Hematopoietic multipotent progenitor cell treated with erythropoietin and hydrocortisone succinate and interleukin-3 and kit ligand, for 6 days (in vitro differentiated cells): ENCODE results near the gene GSTA5.
"Not testable (repeated sequence)": the region's sequence is repeated elsewhere in the genome, so short reads cannot be mapped to it uniquely, and the experiment has no call there.

Source experiments
- DNase-seq: peaks from one replicate; pipeline ENCODE4 v3.0.0-alpha.2; 2015

GSTA5 gene

DNA sequence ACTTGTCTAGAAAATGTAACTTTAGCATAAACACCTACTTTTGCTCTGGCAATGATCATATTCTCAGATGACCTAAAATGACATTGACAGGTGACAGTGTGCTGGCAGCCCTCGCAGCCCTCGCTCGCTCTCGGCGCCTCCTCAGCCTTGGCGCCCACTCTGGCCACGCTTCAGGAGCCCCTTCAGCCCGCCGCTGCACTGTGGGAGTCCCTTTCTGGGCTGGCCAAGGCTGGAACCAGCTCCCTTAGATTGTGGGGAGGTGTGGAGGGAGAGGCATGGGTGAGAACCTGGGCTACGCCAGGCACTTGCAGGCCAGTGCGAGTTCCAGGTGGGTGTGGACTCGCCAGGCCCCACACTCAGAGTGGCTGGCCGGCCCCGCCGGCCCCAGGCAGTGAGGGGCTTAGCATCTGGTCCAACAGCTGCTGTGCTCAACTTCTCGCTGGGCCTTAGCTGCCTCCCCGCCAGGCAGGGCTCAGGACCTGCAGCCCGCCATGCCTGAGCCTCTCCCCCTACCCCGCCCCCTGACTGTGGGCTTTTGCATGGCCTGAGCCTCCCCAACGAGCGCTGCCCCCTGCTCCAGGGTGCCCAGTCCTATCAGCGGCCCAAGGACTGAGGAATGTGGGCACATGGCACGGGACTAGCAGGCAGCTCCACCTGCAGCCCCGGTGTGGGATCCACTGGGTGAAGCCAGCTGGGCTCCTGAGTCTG lies 54.2 kb downstream of the GSTA5 start:
- DNase-seq, result no peak

DNA sequence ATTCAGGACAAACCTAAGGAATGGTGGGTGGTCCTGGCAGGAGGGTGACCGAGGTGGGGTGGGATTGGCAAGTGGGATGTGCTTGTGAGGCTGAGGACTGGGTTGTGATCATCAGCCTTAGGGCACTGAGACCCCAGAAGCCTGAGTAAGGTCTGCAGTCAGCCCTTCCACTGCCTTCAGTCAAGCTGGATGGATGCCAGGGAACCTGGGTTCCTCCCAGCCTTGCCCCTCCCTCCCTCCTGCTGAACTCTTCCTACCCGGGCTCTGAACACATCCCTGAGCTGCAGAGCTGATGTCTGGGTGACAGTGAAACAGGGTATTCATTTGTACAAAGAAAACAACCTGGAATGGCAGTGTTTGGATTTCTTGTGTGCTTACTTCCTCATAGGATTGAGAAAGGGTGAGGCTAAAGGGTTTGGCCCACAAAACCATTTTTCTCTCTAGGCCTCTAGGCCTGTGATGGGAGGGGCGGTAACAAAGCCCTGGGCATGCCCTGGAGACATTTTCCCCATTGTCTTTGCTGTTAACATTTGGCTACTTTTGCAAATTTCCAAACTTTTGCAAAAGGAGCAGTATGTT lies 57.8 kb downstream of the GSTA5 start:
- DNase-seq, result peak; percentile 26

DNA sequence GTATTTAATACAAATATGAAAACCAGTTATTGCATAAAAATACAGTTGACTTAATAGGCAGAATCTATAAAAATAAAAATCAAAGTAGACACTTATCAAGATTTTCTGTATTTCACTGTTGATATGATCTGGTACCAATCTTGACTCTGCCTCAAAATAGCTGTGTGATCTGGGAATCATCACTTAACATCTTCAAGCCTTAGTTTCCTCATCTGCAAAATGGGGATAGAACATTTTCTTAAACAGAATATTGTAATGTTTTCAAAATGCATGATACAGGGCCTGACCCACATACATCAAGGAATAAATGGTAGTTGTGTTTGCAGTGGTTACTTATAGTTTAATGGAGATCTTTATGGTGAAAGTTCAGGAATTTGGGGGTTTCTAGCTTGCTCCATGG lies 58.4 kb downstream of the GSTA5 start:
- DNase-seq, result not testable (repeated sequence)
